HG03521 (cell line): Measurements from ENCODE around the gene PCDHA11.

Source experiments
- ATAC-seq: cut with Tn5 transposase; IDR thresholded peaks from one replicate; pipeline ENCODE4 v1.9.1; 2021; ENCODE audit warnings: mild to moderate bottlenecking, moderate library complexity; ENCODE audit not compliant: unreplicated experiment

Gene PCDHA11

DNA sequence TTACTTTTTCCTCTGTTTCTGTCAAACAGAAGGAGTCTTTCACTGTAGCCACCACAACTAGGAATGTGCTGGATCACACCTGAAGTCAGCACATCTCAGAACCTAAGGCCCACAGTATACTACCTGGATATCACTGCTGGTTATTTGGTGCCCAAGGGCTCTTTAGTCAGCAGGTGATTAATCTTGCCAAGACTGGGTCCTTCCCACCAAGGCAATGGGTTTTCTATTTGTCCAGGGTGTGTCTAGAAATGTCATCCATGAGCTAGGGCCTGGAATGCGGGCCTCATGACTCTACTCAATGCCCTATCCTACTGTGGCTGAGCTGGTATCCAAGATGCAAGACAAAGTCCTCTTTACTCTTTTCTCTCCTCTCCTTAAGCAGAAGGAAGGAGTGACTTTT, 47.6 kb downstream of the PCDHA11 start:
- no peak for ATAC-seq
